Hematopoietic multipotent progenitor cell treated with erythropoietin and hydrocortisone succinate and interleukin-3 and kit ligand, for 4 days (in vitro differentiated cells): ENCODE results near the gene PCDHGA8.

Source experiments
- DNase-seq: peaks from one replicate; pipeline ENCODE4 v3.0.0-alpha.2; 2015

The PCDHGA8 gene

DNA sequence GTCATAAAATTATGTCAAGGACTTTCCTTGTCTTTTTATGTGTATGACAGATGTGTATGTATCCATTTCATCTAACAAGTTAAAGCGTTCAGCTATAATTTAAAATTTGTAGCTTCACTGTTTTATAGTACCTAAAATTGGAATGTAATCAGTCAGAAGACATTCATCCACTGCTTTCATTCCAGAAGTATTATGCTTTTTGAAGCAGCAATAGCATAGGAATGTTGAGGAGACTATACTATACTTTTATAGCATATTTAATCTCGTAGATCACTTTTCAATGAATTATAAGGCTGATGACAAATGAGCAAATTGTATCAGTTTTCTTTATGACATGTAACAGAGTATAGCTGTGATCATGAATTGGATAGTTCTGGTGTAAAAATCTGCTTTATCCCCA, 44.8 kb downstream of the PCDHGA8 start:
- DNase-seq = no peak

DNA sequence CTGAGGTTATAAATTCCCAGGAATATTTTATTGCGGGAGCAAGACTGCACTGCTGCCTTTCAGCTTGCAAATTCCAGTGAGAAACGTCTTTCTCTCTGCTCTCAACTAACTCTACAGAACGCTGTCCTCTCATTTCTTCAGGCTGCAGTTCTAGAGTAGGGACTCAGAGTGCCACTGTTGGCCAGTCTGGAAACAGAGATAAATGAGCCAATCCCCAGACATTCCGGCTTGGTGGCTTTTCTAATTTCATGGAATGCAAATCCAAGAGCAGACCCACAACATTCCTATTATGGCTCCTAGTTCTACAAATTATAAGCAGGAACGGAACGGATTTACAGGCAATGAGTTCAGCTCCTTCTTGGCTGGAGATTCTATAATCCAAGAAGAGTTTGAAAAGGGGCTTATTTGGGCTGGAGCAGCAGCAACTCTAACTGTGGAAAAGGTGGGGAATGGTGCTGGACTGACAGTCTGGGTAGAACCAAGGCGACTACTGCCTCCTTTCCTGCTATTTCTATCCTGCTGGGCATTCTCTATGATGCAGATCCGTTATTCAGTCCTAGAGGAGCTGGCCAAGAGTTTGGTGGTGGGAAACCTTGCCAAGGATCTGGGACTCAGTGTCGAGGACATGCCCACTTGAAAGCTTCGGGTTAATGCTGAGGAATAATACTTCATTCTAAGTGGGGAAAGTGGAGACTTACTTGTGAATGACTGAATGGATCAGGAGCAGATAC, 47.1 kb downstream of the PCDHGA8 start:
- no peak for DNase-seq

GRCh38 chr5:141440341-141440740, 47.9 kb downstream of the PCDHGA8 start:
- DNase-seq = no peak

DNA sequence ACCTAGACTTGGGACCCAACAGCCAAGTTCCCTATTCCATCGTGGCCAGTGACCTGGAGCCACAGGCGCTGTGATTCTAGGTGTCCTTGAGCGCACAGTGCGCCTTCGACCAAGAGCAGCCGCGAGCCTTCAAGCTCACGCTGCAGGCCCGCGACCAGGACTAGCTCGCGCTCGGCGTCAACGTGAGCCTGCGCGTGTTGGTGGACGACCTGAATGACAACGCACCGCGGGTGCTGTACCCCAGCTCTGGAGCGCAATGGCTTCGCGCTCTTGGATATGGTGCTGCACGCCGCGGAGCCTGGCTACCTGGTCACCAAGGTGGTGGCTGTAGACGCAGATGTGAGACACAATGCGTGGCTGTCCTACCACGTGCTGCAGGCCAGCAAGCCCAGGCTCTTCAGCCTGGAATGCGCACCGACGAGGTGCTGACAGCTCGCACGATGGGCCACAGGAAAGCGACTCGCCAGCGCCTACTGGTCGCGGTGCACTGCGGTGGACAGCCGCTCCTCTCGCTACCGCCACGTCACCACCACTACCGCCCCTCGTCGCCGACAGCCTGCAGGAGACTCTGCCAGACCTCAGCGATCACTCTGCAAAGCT, 49.2 kb downstream of the PCDHGA8 start:
- no peak for DNase-seq
